Lower leg skin (tissue), 4 donors: Measurements from ENCODE around the gene HLA-DQA2. TPM values are rescaled to one million over a fixed set of nuclear protein-coding genes. Genes with fewer than 3 reads are reported as not detected.
"Not testable (repeated sequence)": the region's sequence is repeated elsewhere in the genome, so short reads cannot be mapped to it uniquely, and the experiment has no call there.

Experiments
- DNase-seq, 2 donors: peaks; one replicate each; pipeline ENCODE4 v3.0.0-alpha.2; 2019; ENCODE audit warnings: low spot score in 2 of 2
- H3K4me3 ChIP-seq: fragments of 200-600 bp; sonication (generic); 2 replicates; pipeline ENCODE4 v1.5.1; 2017; ENCODE audit warnings: mild to moderate bottlenecking, low read depth; ENCODE audit not compliant: poor library complexity, severe bottlenecking
- CTCF ChIP-seq, 3 donors: fragments of 450-650 bp; IDR thresholded peaks; one replicate each; pipeline ENCODE4 v1.5.1; 2016; ENCODE audit warnings: antibody characterized with exemption in 3 of 3, mild to moderate bottlenecking in 3 of 3, moderate library complexity in 2 of 3
- POLR2A ChIP-seq, 2 donors: fragments of 450-650 bp; IDR thresholded peaks; one replicate each; pipeline ENCODE4 v1.6.1; 2016 to 2017; ENCODE audit warnings: antibody characterized with exemption in 2 of 2, mild to moderate bottlenecking in 1 of 2, moderate library complexity in 1 of 2
- WGBS, 2 donors: methylation state at CpG; one replicate each; pipeline ENCODE4 v1.1.5; 2018; 5-methylcytosine and 5-hydroxymethylcytosine counted together
- intact Hi-C: fragments of 100-400 bp; cut with DNase I; formaldehyde crosslinking; loops from one replicate; pipeline ENCODE4 v1.15.0; 2023; ENCODE audit warnings: low total_unique reads
- total RNA-seq, 4 donors: library from RNA; depleted of rRNA; stranded (reverse); fragments of >200 nt; gene quantifications; one replicate each; pipeline ENCODE4 v1.1.0, GENCODE V29; 2016

HLA-DQA2 gene
- total RNA-seq, 4 donors from 2014 or later, result 3.4 to 7.2 (median 5.6) TPM

- WGBS, 2 donors, result 37 to 42% methylated on average over 5 of the region's 5 CpGs
- no peak for DNase-seq
- no peak for TF ChIP-seq CTCF (IDR thresholded peaks at IDR 0.05)
- TF ChIP-seq POLR2A (IDR thresholded peaks at IDR 0.05), result no peak
- H3K4me3 ChIP-seq, result no peak overlapping the region
- intact Hi-C loops, result no loop called here
Measured at GRCh38 chr6:32744776-32745175, 3.6 kb downstream of the HLA-DQA2 start.

GRCh38 chr6:32745649-32746048 is 4.5 kb downstream of the HLA-DQA2 start:
- DNase-seq, H3K4me3 ChIP-seq, intact Hi-C loops: not testable (repeated sequence)
- 69 to 77% methylated on average over 1 of the region's 1 CpG for WGBS, 2 donors

GRCh38 chr6:32752580-32752979 is 11.4 kb downstream of the HLA-DQA2 start:
- intact Hi-C loops, result no loop called here
- DNase-seq, result no peak
- H3K4me3 ChIP-seq, result no peak overlapping the region
- TF ChIP-seq CTCF (IDR thresholded peaks at IDR 0.05) (no peak), POLR2A (IDR thresholded peaks at IDR 0.05) (no peak)
- 27 to 28% methylated on average over 8 of the region's 8 CpGs for WGBS, 2 donors

GRCh38 chr6:32759669-32760068 is 18.5 kb downstream of the HLA-DQA2 start:
- intact Hi-C loops, result no loop called here
- H3K4me3 ChIP-seq, result no peak overlapping the region

GRCh38 chr6:32761072-32761471 is 19.9 kb downstream of the HLA-DQA2 start:
- WGBS, 2 donors, result 67 to 86% methylated on average over 16 of the region's 16 CpGs
- TF ChIP-seq CTCF (IDR thresholded peaks at IDR 0.05), result no peak
- TF ChIP-seq POLR2A (IDR thresholded peaks at IDR 0.05), result no peak
- no peak for DNase-seq
- no peak overlapping the region for H3K4me3 ChIP-seq
- intact Hi-C loops, result no loop called here

More at GRCh38 chr6:32759669-32760068, 18.5 kb downstream of the HLA-DQA2 start:
- 73 to 84% methylated on average over 1 of the region's 1 CpG for WGBS, 2 donors
- DNase-seq, result no peak
- TF ChIP-seq POLR2A (IDR thresholded peaks at IDR 0.05) (no peak), CTCF (IDR thresholded peaks at IDR 0.05) (no peak)

- TF ChIP-seq CTCF (IDR thresholded peaks at IDR 0.05), result no peak
- TF ChIP-seq POLR2A (IDR thresholded peaks at IDR 0.05), result no peak
- DNase-seq, result no peak
- 69 to 75% methylated on average over 34 to 39 of the region's 40 CpGs for WGBS, 2 donors
- intact Hi-C loops, result no loop called here
- no peak overlapping the region for H3K4me3 ChIP-seq
Measured at GRCh38 chr6:32761548-32761947, 20.4 kb downstream of the HLA-DQA2 start.
